Activated gamma-delta T cell (primary cell): Measurements from ENCODE around the gene ASPHD1.
"Not testable (repeated sequence)": the region's sequence is repeated elsewhere in the genome, so short reads cannot be mapped to it uniquely, and the experiment has no call there.

Experiments used
- DNase-seq: peaks from one replicate; lab custom pipeline; 2025; lab: John Stamatoyannopoulos, UW
- total RNA-seq, 2 donors: gene quantifications; one replicate each; lab custom pipeline; 2026; lab: John Stamatoyannopoulos, UW

The ASPHD1 gene, protein sequence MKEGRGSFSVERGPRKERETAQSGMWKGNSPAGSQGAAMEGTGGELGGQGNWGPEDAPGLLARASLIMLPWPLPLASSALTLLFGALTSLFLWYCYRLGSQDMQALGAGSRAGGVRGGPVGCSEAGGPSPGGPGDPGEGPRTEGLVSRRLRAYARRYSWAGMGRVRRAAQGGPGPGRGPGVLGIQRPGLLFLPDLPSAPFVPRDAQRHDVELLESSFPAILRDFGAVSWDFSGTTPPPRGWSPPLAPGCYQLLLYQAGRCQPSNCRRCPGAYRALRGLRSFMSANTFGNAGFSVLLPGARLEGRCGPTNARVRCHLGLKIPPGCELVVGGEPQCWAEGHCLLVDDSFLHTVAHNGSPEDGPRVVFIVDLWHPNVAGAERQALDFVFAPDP
- total RNA-seq = 0 to 0.04 reads per million in 2 donors

- peak; percentile 51 for DNase-seq
Observed at GRCh38 chr16:29900102-29900887, at the start of gene ASPHD1. TSS of gene ASPHD1 (plus strand) at chr16:29900488. CDS start at chr16:29900972, 484 bp downstream.

- no peak for DNase-seq
Observed at GRCh38 chr16:29850998-29851397, 49.3 kb upstream of the ASPHD1 start.

DNA sequence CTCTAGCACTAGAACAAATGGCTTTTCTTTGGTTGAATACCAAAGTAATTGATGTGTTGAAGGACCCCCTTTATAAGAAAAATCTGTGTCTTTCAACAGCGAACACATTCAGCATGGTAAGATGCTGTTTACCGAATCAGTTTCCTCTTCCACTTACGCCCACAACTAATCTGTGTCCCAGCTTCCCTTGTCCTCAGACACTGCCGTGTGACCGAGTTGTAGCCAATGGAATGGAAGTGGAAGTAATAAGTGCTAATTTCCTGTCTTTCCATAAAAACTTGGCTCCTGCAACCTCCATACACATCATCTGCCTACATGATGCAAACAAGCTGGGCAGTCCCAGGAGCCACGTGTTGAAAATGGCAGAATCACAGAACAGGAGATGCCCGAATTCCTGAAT lies 47.6 kb upstream of the ASPHD1 start:
- DNase-seq = no peak

DNA sequence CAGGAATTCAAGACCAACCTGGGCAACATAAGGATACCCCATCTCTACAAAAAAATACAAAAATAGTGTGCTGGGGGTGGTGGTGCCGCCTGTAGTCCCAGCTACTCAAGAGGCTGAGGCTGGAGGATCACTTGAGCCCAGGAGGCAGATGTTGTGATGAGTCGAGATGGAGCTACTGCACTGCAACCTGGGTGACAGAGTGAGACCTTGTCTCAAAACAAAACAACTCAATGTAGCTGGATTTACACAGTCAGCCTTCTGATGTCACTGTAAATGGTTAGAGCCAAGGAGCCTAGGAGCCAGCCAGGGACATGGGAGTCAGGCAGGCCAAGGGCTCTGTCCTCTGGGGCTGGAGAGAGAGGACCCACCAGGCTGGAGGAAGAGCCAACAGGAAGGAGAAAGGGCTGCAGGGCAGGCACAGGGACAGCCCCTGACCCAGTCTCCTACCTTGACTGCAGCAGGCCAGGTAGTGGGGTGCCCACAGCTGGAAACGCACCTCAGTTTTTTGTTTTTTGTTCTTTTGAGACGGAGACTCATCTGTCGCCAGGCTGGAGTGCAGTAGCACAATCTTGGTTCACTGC lies 45.7 kb upstream of the ASPHD1 start:
- no peak for DNase-seq

GRCh38 chr16:29857133-29857760 lies 43.0 kb upstream of the ASPHD1 start:
- DNase-seq = no peak

GRCh38 chr16:29858149-29858849 lies 42.0 kb upstream of the ASPHD1 start:
- DNase-seq = no peak

GRCh38 chr16:29858974-29859373 lies 41.3 kb upstream of the ASPHD1 start:
- DNase-seq = no peak

DNA sequence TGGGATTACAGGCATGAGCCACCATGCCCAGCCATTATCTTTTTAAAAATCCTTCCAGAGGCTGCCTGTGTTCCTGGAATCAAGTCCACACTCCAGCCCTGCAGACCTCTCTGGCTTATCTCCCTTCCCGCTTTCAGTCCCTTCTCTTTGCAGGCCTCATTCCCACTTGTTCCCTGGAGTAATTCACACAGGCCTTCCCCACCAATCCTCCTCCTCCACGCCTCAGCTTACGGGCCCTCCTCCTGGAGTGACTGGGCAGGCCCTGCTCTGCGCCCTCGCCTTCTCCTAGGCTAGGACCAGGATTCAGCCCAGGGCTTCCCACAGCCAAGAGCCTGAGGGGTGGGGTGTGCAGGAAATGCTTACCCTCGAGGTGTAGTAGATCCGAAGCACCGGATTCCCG lies 40.1 kb upstream of the ASPHD1 start:
- DNase-seq = no peak

DNA sequence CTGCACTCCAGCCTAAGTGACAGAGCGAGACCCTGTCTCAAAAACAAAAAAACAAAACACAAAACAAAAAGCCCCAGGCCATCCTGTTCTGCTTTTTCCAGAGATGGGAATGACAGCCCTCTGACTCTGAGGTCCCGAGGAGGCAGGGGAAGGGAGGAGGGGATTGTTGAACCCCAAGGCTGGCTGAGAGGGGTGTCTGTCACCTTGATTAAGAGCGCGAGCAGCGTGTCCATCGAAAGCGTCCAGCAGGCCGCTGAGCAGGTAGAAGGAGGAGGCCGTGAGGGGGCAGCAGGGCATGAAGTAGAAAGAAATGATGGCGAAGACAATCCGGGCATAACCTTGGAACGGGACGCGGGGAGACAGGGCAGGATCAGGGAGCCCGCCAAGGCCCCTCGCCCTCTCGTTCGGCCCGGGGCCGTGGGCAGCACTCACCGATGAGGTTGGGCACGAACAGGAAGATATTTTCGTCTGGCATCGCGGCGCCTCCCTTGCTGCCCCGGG lies 37.9 kb upstream of the ASPHD1 start:
- no peak for DNase-seq

DNA sequence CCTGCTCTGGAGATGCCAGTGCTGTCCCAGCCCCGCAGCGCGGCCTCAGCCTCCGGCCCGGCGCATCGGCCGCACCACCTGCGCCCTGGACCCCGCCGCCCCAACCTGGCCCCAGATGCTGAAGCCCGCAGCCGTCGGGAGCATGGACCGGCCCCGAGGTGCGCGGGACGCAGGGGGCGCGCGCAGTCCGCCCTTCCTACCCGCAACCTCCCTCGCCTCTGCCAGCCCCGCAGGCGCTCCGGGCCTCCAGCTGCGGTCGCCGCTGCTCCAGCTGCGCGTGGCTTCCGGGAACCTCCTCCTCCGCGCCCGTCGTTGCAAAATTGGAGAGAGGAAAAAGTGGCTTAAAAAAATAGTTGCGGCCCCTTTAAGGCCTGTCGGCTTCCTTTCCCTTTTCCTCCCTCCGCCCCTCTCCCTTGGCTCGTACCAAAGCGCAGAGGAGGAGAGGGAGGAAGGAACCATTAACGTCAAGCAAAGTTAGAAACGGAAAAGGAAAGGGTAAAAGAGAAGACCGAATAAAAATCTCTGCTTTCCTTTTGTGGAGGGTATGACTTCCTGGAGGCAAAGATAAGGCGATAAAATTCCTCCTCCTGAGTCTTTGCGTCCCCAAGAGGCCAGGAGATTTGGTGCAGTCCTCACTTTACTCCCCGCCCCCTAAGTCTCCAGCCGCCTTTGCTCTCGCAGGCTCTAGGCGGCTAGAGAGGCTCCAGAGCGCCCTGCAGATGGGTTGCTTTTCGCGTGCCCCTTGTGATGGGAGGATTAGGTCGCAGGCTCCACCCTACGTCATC lies 37.2 kb upstream of the ASPHD1 start, which contains the start of gene CDIPT:
CDIPT (minus strand) TSS at position 343 of the 785 bp plus-strand sequence. CDS start 369 bp downstream, outside the sequence.
- DNase-seq = peak; percentile 45

DNA sequence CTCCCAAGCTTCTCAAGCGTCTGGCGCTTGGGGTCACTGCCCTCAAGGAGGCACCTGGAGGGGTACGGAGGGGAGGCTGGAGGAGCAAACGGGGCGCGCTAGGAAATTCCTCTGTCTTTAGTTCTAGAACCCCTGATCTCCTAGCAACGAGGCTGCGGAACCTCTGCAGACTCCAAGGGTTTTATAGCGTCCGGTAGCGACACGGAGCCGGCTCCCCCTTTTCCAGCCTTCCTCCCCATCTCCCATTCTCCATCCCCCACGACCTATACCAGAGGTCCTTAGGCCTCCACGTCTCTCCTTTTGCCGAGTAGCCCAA lies 36.7 kb upstream of the ASPHD1 start:
- DNase-seq = no peak

- no peak for DNase-seq
Observed at GRCh38 chr16:29864205-29864604, 36.1 kb upstream of the ASPHD1 start.

- no peak for DNase-seq
Observed at GRCh38 chr16:29868396-29869009, 31.8 kb upstream of the ASPHD1 start.

DNA sequence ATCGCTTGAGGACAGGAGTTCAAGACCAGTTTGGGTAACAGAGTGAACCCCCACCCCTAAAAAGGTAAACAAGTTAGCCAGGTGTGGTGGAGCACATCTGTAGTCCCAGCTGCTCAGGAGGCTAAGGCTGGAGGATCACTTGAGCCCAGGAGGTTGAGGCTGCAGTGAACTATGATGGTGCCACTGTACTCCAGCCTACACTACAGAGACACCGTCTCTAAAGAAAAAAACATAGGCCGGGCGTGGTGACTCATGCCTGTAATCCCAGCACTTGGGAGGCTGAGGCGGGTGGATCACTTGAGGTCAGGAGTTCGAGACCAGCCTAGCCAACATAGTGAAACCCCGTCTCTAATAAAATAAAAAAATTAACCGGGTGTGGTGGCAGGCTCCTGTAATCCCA lies 31.2 kb upstream of the ASPHD1 start:
- DNase-seq = not testable (repeated sequence)

GRCh38 chr16:29871822-29872546 lies 28.3 kb upstream of the ASPHD1 start:
- no peak for DNase-seq

- no peak for DNase-seq
Observed at GRCh38 chr16:29873319-29873718, 27.0 kb upstream of the ASPHD1 start.

DNA sequence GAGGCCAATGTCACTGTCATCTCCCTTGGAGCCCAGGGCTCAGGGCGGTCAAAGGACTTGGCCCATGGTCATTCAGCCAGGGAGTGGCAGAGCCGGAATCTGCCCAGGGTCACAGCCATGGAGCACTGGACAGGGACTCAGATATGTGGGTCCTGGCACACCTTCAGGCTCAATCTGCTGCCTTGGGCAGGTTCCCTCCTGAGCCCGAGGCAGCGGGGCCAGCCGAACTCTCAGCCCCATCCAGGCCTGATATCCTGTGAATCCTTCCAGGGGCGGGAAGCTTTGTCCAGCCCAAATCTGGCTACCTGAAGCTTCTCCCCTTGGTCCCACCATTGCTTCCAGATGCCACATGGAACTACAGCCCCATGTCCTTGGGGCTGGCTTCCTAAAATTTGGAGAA lies 25.1 kb upstream of the ASPHD1 start:
- no peak for DNase-seq

- DNase-seq = no peak
Observed at GRCh38 chr16:29876217-29876593, 24.1 kb upstream of the ASPHD1 start.

DNA sequence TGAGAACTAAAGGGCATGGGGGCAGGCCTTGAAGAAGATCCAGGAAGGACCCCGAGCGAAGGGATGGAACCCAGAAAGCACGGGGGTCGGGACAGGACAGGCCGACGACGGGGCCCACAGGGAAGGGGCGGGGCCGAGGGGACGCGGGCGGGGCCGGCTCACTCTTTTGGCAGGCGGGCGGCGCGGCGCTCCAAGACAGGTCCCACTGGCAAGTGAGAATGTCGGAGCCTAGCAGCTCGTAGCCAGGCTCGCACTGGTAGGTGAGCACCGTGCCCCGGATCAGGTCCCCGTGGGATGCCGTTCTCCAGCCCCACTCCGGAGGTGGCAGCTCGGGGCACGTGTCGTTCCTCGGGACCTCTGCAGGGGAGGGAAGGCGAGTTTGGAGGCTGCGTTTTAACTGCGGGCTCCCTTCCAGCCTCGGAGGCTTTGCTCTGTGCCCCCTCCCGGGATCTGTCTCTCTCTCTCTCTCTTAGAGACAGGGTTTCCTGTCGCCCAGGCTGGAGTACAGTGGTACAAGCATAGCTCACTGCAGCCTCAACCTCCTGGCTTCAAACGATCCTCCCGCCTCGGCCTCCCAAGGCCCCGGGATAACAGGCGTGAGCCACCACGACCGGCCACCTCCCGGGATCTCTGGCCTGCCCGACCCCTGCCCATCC lies 23.6 kb upstream of the ASPHD1 start:
- no peak for DNase-seq
